Measurements from ENCODE around the gene TTC17.

GRCh38 chr11:43537833-43538615, 179.3 kb downstream of the TTC17 start:
- TF ChIP-seq POLR2A (IDR thresholded peaks at IDR 0.05; ENCODE audit: low read depth, low read length) (no peak), POLR2AphosphoS5 (IDR thresholded peaks at IDR 0.05; ENCODE audit: low read depth, low read length) (no peak), TAF1 (IDR thresholded peaks at IDR 0.05; ENCODE audit: low read depth, low read length) (no peak), SPI1 (IDR thresholded peaks at IDR 0.05; ENCODE audit: low read depth, low read length) (no peak), PAX5 (IDR thresholded peaks at IDR 0.05; ENCODE audit: insufficient read depth, low read length, severe bottlenecking) (no peak)

Measured in GM12891 (cell line).